Testis (tissue), 2 donors: Measurements from ENCODE around the gene AK9.

ENCODE experiments used
- POLR2A ChIP-seq: fragments of 450-650 bp; IDR thresholded peaks from one replicate; pipeline ENCODE4 v1.6.1; 2017; ENCODE audit warnings: antibody characterized with exemption, mild to moderate bottlenecking, moderate library complexity
- TF ChIP-seq, protein P1 (sequence below), 3 experiments: fragments of 450-650 bp in 2 of 3; fragments of 200-600 bp in 1 of 3; sonication (generic) in 1 of 3; IDR thresholded peaks; one replicate each; pipeline ENCODE4 v1.5.1; 2016 to 2019; ENCODE audit warnings: antibody characterized with exemption in 3 of 3, mild to moderate bottlenecking in 2 of 3, moderate library complexity in 1 of 3

- TF ChIP-seq POLR2A, result no peak
- TF ChIP-seq, protein P1, sequence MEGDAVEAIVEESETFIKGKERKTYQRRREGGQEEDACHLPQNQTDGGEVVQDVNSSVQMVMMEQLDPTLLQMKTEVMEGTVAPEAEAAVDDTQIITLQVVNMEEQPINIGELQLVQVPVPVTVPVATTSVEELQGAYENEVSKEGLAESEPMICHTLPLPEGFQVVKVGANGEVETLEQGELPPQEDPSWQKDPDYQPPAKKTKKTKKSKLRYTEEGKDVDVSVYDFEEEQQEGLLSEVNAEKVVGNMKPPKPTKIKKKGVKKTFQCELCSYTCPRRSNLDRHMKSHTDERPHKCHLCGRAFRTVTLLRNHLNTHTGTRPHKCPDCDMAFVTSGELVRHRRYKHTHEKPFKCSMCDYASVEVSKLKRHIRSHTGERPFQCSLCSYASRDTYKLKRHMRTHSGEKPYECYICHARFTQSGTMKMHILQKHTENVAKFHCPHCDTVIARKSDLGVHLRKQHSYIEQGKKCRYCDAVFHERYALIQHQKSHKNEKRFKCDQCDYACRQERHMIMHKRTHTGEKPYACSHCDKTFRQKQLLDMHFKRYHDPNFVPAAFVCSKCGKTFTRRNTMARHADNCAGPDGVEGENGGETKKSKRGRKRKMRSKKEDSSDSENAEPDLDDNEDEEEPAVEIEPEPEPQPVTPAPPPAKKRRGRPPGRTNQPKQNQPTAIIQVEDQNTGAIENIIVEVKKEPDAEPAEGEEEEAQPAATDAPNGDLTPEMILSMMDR (IDR thresholded peaks at IDR 0.05), result no peak
Observed at GRCh38 chr6:109523478-109523877, 167.5 kb downstream of the AK9 start.
